Ascending aorta (tissue), 2 donors: Measurements from ENCODE around the gene PM20D2. TPM values are rescaled to one million over a fixed set of nuclear protein-coding genes. Genes with fewer than 3 reads are reported as not detected.

Source experiments
- DNase-seq, 2 donors: peaks; one replicate each; pipeline ENCODE4 v3.0.0-alpha.2; 2019; ENCODE audit warnings: low spot score in 2 of 2
- H3K27ac ChIP-seq, 2 donors: fragments of 200-600 bp; sonication (generic); one replicate each; pipeline ENCODE4 v1.5.1; 2016 to 2017; ENCODE audit warnings: mild to moderate bottlenecking in 1 of 2
- H3K27me3 ChIP-seq: fragments of 200-600 bp; sonication (generic); one replicate; pipeline ENCODE4 v1.5.1; 2017
- H3K36me3 ChIP-seq, 2 donors: fragments of 200-600 bp; sonication (generic); one replicate each; pipeline ENCODE4 v1.5.1; 2016
- H3K4me1 ChIP-seq, 2 donors: fragments of 200-600 bp; sonication (generic); one replicate each; pipeline ENCODE4 v1.5.1; 2016 to 2017; ENCODE audit warnings: mild to moderate bottlenecking in 1 of 2
- H3K4me3 ChIP-seq, 2 donors: fragments of 200-600 bp; sonication (generic); one replicate each; pipeline ENCODE4 v1.5.1; 2016 to 2017; ENCODE audit warnings: mild to moderate bottlenecking in 1 of 2
- H3K9me3 ChIP-seq, 2 donors: fragments of 200-600 bp; sonication (generic); one replicate each; pipeline ENCODE4 v1.5.1; 2016
- CTCF ChIP-seq, 3 experiments: fragments of 200-600 bp in 2 of 3; fragments of 450-650 bp in 1 of 3; sonication (generic) in 2 of 3; IDR thresholded peaks; one replicate each; pipeline ENCODE4 v1.5.1; 2016 to 2019; ENCODE audit warnings: antibody characterized with exemption in 3 of 3, mild to moderate bottlenecking in 1 of 3, moderate library complexity in 1 of 3
- intact Hi-C: fragments of 100-400 bp; cut with DNase I; formaldehyde crosslinking; loops from one replicate; pipeline ENCODE4 v1.15.1; 2023
- total RNA-seq: library from RNA; depleted of rRNA; stranded (reverse); fragments of >200 nt; gene quantifications from one replicate; pipeline ENCODE4 v1.1.0, GENCODE V29; 2016

PM20D2 gene
- total RNA-seq, 1 donor from 2014 or later, result 8.8 TPM

- Histone ChIP-seq H3K9me3 (peaks cover 0 to 12% of the 10 kb centered on the region in 2 donors), H3K27me3 (no peaks in the 10 kb centered on the region), H3K36me3 (no peaks in the 10 kb centered on the region), H3K27ac (no peak overlapping the region), H3K4me3 (no peak overlapping the region), H3K4me1 (no peaks in the 10 kb centered on the region)
- no peak for DNase-seq
- intact Hi-C loops, result no loop called here
- no peak for TF ChIP-seq CTCF (IDR thresholded peaks at IDR 0.05)
These were observed 44.9 kb downstream of the PM20D2 start for GRCh38 chr6:89190741-89191140.

- no peak for DNase-seq
- Histone ChIP-seq H3K4me3 (no peak overlapping the region), H3K4me1 (no peaks in the 10 kb centered on the region), H3K9me3 (peaks cover 0 to 12% of the 10 kb centered on the region in 2 donors), H3K27ac (no peak overlapping the region), H3K36me3 (no peaks in the 10 kb centered on the region), H3K27me3 (no peaks in the 10 kb centered on the region)
- intact Hi-C loops, result no loop called here
- no peak for TF ChIP-seq CTCF (IDR thresholded peaks at IDR 0.05)
These were observed 48.7 kb downstream of the PM20D2 start for GRCh38 chr6:89194559-89194958.

- no peak for DNase-seq
- Histone ChIP-seq H3K4me1 (no peaks in the 10 kb centered on the region), H3K27ac (no peak overlapping the region), H3K9me3 (peaks cover 0 to 12% of the 10 kb centered on the region in 2 donors), H3K27me3 (no peaks in the 10 kb centered on the region), H3K4me3 (no peak overlapping the region), H3K36me3 (no peaks in the 10 kb centered on the region)
- TF ChIP-seq CTCF (IDR thresholded peaks at IDR 0.05), result no peak
- intact Hi-C loops, result no loop called here
These were observed 51.3 kb downstream of the PM20D2 start for GRCh38 chr6:89197141-89197540.

GRCh38 chr6:89198235-89198634 is 52.4 kb downstream of the PM20D2 start:
- Histone ChIP-seq H3K4me1 (no peaks in the 10 kb centered on the region), H3K27ac (no peak overlapping the region), H3K4me3 (no peak overlapping the region), H3K9me3 (peaks cover 0 to 12% of the 10 kb centered on the region in 2 donors), H3K36me3 (no peaks in the 10 kb centered on the region), H3K27me3 (no peaks in the 10 kb centered on the region)
- DNase-seq, result no peak
- intact Hi-C loops, result no loop called here
- TF ChIP-seq CTCF (IDR thresholded peaks at IDR 0.05), result no peak

GRCh38 chr6:89199579-89199978 is 53.7 kb downstream of the PM20D2 start:
- no peaks in the 10 kb centered on the region for H3K36me3 ChIP-seq
- intact Hi-C loops, result no loop called here
- H3K4me1 ChIP-seq, result no peaks in the 10 kb centered on the region
- no peak overlapping the region for H3K4me3 ChIP-seq
- H3K27ac ChIP-seq, result no peak overlapping the region
- peaks cover 0 to 10% of the 10 kb centered on the region in 2 donors for H3K9me3 ChIP-seq
- TF ChIP-seq CTCF (IDR thresholded peaks at IDR 0.05), result no peak
- DNase-seq, result no peak
- H3K27me3 ChIP-seq, result no peaks in the 10 kb centered on the region

- peaks cover 0 to 4% of the 10 kb centered on the region in 2 donors for H3K4me1 ChIP-seq
- no peak overlapping the region for H3K4me3 ChIP-seq
- no peak overlapping the region for H3K27ac ChIP-seq
- H3K9me3 ChIP-seq, result no peaks in the 10 kb centered on the region
- no peaks in the 10 kb centered on the region for H3K27me3 ChIP-seq
- intact Hi-C loops, result no loop called here
- no peak for TF ChIP-seq CTCF (IDR thresholded peaks at IDR 0.05)
- H3K36me3 ChIP-seq, result no peaks in the 10 kb centered on the region
- no peak for DNase-seq
These were observed 54.9 kb downstream of the PM20D2 start for GRCh38 chr6:89200706-89201215.
